HL-60 (cell line): ENCODE data around the gene SETD7.

Source experiments
- GABPA ChIP-seq: IDR thresholded peaks from 2 replicates; pipeline ENCODE4 v1.6.1; 2012; ENCODE audit warnings: low read depth
- TF ChIP-seq, protein P1 (sequence below): IDR thresholded peaks from one replicate; pipeline ENCODE4 v1.5.1; 2011; ENCODE audit warnings: low read length, control low read depth, inconsistent platforms; ENCODE audit not compliant: insufficient read depth

DNA sequence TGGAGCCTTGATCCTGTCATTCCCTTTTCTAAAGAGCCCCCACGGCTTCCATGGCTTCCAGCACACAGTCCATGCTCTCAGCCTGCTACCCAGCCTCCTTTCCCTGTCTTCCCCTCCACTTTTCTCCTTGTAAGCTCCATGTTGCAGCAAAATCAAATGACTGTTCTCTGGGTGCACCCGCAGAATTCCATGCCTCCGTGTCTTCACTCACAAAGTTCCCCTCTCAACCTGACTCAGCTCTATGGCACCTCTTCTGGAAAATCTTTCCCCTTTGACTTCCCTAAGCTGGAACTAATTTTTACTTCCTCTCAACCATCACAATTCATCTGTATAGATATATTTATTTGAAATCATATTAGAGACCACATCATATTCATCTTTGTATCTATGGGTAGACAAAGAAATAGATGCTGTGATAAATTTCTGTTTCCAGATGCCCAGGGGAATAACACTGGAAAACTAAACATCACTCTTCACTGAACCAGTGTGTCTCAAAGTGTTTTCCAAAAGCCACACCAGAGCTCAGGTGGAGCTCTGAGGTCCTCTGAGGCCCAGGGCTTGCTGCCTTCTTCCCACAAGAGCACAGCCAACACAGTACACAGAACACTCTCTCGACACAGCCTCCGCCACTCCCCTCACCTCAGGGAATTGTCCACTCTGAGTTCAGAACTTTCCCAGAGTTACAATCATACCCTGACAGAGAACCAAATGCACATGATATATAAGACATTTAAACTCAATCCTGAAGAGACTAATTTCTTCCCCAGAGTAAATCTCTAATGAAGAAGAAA is 3.3 kb downstream of the SETD7 start:
- TF ChIP-seq, protein P1, sequence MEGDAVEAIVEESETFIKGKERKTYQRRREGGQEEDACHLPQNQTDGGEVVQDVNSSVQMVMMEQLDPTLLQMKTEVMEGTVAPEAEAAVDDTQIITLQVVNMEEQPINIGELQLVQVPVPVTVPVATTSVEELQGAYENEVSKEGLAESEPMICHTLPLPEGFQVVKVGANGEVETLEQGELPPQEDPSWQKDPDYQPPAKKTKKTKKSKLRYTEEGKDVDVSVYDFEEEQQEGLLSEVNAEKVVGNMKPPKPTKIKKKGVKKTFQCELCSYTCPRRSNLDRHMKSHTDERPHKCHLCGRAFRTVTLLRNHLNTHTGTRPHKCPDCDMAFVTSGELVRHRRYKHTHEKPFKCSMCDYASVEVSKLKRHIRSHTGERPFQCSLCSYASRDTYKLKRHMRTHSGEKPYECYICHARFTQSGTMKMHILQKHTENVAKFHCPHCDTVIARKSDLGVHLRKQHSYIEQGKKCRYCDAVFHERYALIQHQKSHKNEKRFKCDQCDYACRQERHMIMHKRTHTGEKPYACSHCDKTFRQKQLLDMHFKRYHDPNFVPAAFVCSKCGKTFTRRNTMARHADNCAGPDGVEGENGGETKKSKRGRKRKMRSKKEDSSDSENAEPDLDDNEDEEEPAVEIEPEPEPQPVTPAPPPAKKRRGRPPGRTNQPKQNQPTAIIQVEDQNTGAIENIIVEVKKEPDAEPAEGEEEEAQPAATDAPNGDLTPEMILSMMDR, result no peak
- no peak for TF ChIP-seq GABPA
